ENCODE results near the gene PAN3. TPM values are rescaled to one million over a fixed set of nuclear protein-coding genes. Genes with fewer than 3 reads are reported as not detected.

The PAN3 gene
- total RNA-seq, 1 donor from 2014 or later: 17.1 TPM

DNA sequence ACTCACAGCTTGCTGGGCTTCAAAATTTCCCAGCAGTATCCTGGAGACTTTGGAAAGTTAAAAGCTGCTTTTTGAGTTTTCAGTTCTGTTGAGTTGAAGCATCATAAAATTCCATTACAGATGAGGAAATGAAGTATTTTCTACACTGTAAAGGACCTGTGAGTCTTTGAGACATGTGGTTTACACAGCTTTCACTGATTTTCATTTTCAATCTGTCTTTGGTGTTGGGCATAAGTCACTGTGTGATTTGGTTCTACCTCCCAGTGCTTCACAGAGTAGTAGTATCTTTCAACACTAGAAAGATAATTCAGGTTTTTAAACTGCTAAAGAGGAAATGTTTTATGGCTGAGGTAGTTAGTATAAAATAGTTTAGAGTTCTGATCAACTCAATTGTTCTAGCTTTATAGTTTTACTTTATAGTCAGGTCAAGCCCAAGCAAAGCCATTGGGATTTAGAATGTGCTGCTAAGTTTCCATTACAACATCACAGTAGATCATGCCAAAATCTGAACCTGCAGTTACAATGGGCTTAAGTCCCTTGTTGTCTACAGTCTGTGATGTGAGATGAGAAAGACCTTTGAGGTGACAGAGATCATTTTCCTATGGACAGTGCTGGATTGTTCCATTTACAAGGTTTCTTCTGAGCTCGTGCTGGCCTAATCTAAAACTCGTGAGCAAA lies 195.0 kb downstream of the PAN3 start:
- DNase-seq (ENCODE audit: low read depth in 2 of 2): peak; percentile 69 to 80

DNA sequence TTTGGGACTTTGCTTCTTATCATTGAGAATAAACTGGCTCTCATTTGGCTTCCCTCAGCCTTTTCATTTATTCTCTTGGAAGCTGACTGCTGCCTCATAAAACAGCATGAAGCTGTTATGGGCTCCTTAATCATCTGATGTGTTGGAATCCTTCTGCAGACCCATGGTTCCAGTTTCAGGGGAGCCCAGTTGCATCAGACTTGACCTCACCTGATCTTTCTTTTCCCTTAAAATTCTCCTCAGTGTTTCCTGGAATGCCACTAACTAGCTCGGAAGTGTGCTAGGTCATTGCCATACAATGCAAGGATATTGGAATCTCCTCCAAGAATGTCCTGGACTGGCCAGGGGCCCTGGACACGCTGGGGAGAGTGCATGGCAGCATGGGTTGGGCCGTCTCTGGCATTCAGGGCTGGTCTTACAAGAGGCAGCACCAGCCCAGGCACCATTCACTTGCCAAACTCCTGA lies 197.9 kb downstream of the PAN3 start:
- DNase-seq (ENCODE audit: low read depth in 2 of 2): peak in 1 of 2 donors; percentile 60

- peak; percentile 79 to 97 for DNase-seq (ENCODE audit: low read depth in 2 of 2)
Observed at GRCh38 chr13:28337166-28338005, 199.0 kb downstream of the PAN3 start.

GRCh38 chr13:28338006-28338574 lies 199.7 kb downstream of the PAN3 start:
- DNase-seq (ENCODE audit: low read depth in 2 of 2): peak in 1 of 2 donors; percentile 50

GRCh38 chr13:28338742-28339141 lies 200.4 kb downstream of the PAN3 start:
- DNase-seq (ENCODE audit: low read depth in 2 of 2): no peak

DNA sequence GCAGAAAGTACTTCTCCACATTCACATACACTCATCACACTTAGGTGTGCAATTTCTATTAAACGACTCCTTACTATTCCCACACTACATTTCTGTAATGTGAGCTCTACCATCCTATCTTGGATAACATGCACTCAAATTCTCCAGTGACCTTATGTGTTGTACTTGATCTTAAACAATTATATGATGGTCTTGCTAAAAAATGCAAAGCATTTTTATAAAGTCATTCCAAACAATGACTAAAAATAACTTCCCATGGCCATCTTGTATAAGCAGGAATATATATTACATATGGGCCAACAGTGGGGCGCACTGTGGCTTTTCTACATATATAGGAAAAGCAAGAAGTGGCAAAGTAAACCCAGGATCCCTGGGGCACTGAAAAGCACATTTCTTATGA lies 201.1 kb downstream of the PAN3 start:
- no peak for DNase-seq (ENCODE audit: low read depth in 2 of 2)

DNA sequence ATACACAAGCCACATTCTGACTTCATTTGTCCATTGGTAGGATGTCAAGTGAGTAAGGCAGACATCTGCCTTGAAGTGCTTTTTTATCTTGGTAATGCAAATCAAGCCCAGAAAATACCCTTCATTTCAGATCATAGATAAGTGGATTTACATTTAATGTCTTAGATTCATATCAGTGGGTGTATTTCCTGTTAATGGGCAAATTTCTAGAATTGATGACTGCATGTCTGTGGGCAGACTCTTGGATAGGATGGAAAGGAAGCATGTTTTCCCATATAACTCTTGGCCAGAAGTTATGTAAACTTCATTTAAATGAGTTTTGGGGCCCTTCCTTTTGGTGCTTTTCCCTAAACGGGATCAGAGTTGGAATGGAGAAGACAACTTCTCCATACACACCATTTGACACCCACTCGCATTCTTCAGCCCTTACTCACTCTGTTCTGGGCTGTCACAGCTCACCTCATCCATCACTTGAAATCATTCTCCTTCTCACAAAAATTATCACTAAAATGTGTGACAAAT lies 202.0 kb downstream of the PAN3 start:
- DNase-seq (ENCODE audit: low read depth in 2 of 2): no peak

- DNase-seq (ENCODE audit: low read depth in 2 of 2): no peak
Observed at GRCh38 chr13:28342251-28342650, 203.9 kb downstream of the PAN3 start.

DNA sequence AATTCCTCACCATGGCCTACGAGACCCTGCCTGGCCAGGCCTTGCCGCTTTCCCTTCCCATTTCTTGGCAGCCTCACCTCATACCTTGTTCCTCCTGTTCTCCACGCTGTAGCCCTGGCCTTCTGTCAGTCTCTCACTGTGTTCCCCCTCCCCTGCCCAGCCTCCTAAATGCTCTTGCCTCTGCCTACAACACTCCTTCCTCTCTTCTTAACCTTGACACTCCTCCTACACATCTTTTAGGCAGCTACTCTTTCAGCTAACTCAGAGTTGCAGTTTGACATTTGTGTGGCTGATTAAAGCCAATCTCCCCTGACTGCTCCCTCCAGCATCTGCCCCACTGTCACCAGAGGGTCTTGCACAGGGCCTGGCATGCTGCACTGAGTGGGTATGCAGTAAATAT lies 205.8 kb downstream of the PAN3 start:
- no peak for DNase-seq (ENCODE audit: low read depth in 2 of 2)

Other genes starting within 250 kb of the PAN3 start
- gene PDX1, start 218.5 kb upstream of the PAN3 start, total RNA-seq: not detected in 2 replicates
- not detected in 2 replicates for gene CDX2, start 169.2 kb upstream of the PAN3 start, total RNA-seq
- gene URAD, start 149.9 kb upstream of the PAN3 start, total RNA-seq: not detected in 2 replicates
- not detected in 2 replicates for gene FLT3, start 38.0 kb upstream of the PAN3 start, total RNA-seq